BLaER1 (cell line): ENCODE measurements around the gene SLC9A8.

Source experiments
- H3K27ac ChIP-seq: shearing (Covaris generic); formaldehyde crosslinking; 2 replicates; pipeline ENCODE4 v1.8.1; 2022
- H3K27me3 ChIP-seq: shearing (Covaris generic); formaldehyde crosslinking; 2 replicates; pipeline ENCODE4 v1.8.1; 2022
- H3K36me3 ChIP-seq: shearing (Covaris generic); formaldehyde crosslinking; 2 replicates; pipeline ENCODE4 v1.8.1; 2022
- H3K4me1 ChIP-seq: shearing (Covaris generic); formaldehyde crosslinking; 2 replicates; pipeline ENCODE4 v1.8.1; 2022
- H3K4me2 ChIP-seq: shearing (Covaris generic); formaldehyde crosslinking; 2 replicates; pipeline ENCODE4 v1.8.1; 2022
- H3K4me3 ChIP-seq: shearing (Covaris generic); formaldehyde crosslinking; 2 replicates; pipeline ENCODE4 v1.8.1; 2022
- H3K9ac ChIP-seq: shearing (Covaris generic); formaldehyde crosslinking; 2 replicates; pipeline ENCODE4 v1.8.1; 2022
- H3K9me3 ChIP-seq: shearing (Covaris generic); formaldehyde crosslinking; 2 replicates; pipeline ENCODE4 v1.8.1; 2022
- H4K20me1 ChIP-seq: shearing (Covaris generic); formaldehyde crosslinking; 2 replicates; pipeline ENCODE4 v1.8.1; 2022
- Cebpa-rat ChIP-seq: shearing (Covaris generic); IDR thresholded peaks from 2 replicates; pipeline ENCODE4 v1.8.1; 2022

The SLC9A8 gene

DNA sequence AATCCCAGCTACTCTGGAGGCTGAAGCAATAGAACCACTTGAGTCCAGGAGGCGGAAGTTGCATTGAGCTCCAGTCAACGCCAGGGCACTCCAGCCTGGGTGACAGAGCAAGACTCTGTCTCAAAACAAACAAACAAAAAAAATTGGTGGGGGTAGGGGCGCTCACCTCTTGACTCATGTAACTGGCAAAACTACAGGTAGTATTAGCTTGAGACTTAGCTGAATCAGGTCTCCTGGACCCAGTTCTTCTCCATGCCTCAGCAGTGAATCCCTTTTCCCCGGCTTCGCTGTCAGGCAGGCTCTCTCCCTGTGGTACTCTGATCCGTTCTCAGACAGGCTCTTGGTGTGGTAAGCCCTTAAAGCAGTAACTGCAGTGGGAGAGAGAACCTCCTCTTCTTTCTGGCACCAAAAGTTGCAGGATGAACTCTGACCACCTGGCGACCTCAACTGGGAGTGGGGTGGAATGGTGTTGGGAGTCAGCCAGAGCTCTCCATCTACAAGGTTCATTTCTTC, 12.9 kb downstream of the SLC9A8 start:
- H3K4me2 ChIP-seq, result no peak overlapping the region
- no peaks in the 10 kb centered on the region for H4K20me1 ChIP-seq
- H3K9ac ChIP-seq, result no peak overlapping the region
- peaks cover 72% of the 10 kb centered on the region for H3K36me3 ChIP-seq
- TF ChIP-seq Cebpa-rat, result no peak
- H3K9me3 ChIP-seq, result no peaks in the 10 kb centered on the region
- no peak overlapping the region for H3K27ac ChIP-seq
- H3K4me3 ChIP-seq, result no peak overlapping the region
- H3K4me1 ChIP-seq, result peaks cover 21% of the 10 kb centered on the region
- H3K27me3 ChIP-seq, result no peaks in the 10 kb centered on the region

DNA sequence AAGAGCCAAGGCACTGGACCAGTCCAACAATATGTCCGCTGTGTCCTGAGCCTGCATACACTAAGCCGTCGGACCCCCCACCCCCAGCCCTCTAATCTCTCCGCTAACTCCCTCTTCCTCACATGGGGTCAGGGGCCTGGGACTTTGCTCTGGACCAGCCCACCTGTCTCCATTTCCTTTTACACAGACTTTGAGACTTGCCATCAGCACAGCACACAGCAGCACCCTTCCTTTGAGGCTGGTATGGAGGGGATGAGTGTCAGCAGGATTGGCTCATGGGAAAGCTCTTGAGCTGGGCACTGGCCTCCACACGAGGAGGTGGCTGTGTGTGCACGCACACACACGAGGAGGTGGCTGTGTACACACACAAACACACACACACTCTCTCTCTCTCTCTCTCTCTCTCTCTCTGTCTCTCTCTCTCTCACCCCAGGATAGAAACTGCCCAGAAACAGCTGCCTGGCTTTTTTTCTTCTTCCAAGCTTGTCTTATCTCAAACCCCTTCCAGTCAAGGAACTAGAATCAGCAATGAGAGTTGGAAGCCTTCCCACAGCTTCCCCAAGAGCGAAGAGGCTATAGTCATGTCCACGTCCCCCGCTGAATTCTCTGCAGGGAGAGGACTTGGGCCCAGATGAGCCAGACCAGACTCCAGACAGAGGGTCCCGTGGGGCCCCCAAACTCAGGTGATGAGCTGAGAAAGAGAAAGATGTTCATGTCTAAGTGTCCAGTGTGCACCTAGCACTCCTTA, 18.6 kb downstream of the SLC9A8 start:
- no peak for TF ChIP-seq Cebpa-rat
- Histone ChIP-seq H3K4me2 (no peak overlapping the region), H3K36me3 (peaks cover 51% of the 10 kb centered on the region), H3K4me1 (peaks cover 14% of the 10 kb centered on the region), H3K9me3 (peaks cover 6% of the 10 kb centered on the region; the same call in 1 of the 2 replicates), H3K9ac (no peak overlapping the region), H3K27ac (no peak overlapping the region), H3K27me3 (no peaks in the 10 kb centered on the region), H3K4me3 (no peak overlapping the region), H4K20me1 (no peaks in the 10 kb centered on the region)

DNA sequence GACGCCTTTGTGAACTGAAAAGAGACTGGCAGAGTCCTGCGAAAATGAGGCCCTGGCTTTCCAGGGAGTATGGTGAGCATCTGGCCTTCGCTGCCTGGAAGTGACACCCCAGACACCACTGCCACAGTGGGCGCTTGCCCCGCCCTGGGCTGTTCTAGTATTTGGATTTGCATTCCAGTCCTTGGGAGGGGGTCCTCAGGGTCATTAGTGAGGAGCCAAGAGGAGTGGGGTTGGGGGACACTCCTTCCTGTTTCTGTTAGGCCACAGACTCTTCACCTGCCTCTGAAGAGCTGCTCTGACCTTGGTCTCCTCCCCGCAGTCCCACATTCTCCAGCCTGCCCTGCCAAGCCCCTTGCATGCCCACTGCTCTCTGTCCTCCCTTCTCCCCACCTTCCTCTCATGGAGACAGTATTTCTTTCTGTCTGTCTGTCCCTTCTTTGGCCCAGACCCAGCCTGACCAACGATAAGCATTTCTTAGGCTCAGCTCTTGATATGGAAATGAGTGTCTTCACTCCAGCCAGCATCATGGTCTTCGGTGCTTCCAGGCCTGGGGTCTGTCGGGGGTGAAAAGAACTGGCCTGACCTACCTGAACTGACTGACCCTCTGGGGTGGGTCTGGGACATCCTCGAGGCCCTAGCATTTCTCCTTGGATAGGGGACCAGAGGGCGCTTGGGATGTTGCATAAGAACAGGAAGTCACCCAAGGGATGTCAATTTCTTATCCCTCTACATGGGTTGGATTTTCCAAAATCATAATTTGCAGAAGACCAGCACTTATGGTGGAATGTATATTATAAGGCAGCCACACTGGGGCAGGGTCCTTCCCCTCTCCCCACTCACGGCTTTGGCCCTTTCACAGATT, 19.4 kb downstream of the SLC9A8 start:
- no peak overlapping the region for H3K4me3 ChIP-seq
- no peak overlapping the region for H3K9ac ChIP-seq
- no peaks in the 10 kb centered on the region for H4K20me1 ChIP-seq
- H3K27ac ChIP-seq, result no peak overlapping the region
- H3K4me2 ChIP-seq, result no peak overlapping the region
- H3K4me1 ChIP-seq, result peaks cover 14% of the 10 kb centered on the region
- H3K9me3 ChIP-seq, result peaks cover 7% of the 10 kb centered on the region; the same call in 1 of the 2 replicates
- no peaks in the 10 kb centered on the region for H3K27me3 ChIP-seq
- peaks cover 48% of the 10 kb centered on the region for H3K36me3 ChIP-seq
- TF ChIP-seq Cebpa-rat, result no peak

- no peak for TF ChIP-seq Cebpa-rat
- no peak overlapping the region for H3K27ac ChIP-seq
- peaks cover 41% of the 10 kb centered on the region for H3K36me3 ChIP-seq
- no peak overlapping the region for H3K4me3 ChIP-seq
- no peak overlapping the region for H3K9ac ChIP-seq
- H3K4me2 ChIP-seq, result no peak overlapping the region
- no peaks in the 10 kb centered on the region for H3K27me3 ChIP-seq
- H3K9me3 ChIP-seq, result peaks cover 7% of the 10 kb centered on the region; the same call in 1 of the 2 replicates
- peaks cover 14% of the 10 kb centered on the region for H3K4me1 ChIP-seq
- H4K20me1 ChIP-seq, result no peaks in the 10 kb centered on the region
Observed at GRCh38 chr20:49832632-49833327, 20.2 kb downstream of the SLC9A8 start.

DNA sequence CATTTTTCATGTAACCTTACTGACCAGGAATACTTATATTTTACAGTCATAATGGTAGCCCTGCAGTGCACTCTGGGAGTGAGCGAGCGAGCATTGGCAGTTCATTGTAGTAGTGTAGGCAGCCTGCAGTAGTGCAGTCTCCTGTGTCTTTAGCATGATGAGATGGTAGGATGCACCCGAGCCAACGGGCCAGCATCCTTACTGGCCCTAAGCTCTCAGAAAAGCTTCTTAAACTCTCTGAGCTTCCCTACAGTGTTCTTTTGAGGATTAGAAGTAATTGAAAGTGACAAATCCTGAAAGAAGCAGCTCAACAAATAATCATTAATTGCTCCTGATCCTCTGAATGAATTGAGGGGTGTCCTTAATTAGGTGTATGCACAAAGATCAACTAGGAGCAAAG, 20.9 kb downstream of the SLC9A8 start:
- Histone ChIP-seq H3K36me3 (peaks cover 41% of the 10 kb centered on the region), H3K4me1 (peaks cover 14% of the 10 kb centered on the region), H3K9ac (no peak overlapping the region), H3K4me3 (no peak overlapping the region), H3K9me3 (peaks cover 7% of the 10 kb centered on the region; the same call in 1 of the 2 replicates), H3K27ac (no peak overlapping the region), H4K20me1 (no peaks in the 10 kb centered on the region), H3K4me2 (no peak overlapping the region), H3K27me3 (no peaks in the 10 kb centered on the region)
- no peak for TF ChIP-seq Cebpa-rat

- no peak for TF ChIP-seq Cebpa-rat
- Histone ChIP-seq H3K9me3 (peaks cover 7% of the 10 kb centered on the region; the same call in 1 of the 2 replicates), H3K4me3 (no peak overlapping the region), H4K20me1 (no peaks in the 10 kb centered on the region), H3K27me3 (no peaks in the 10 kb centered on the region), H3K4me2 (no peak overlapping the region), H3K36me3 (peaks cover 36% of the 10 kb centered on the region), H3K9ac (no peak overlapping the region), H3K4me1 (no peaks in the 10 kb centered on the region), H3K27ac (no peak overlapping the region)
Observed at GRCh38 chr20:49835031-49835430, 22.4 kb downstream of the SLC9A8 start.

DNA sequence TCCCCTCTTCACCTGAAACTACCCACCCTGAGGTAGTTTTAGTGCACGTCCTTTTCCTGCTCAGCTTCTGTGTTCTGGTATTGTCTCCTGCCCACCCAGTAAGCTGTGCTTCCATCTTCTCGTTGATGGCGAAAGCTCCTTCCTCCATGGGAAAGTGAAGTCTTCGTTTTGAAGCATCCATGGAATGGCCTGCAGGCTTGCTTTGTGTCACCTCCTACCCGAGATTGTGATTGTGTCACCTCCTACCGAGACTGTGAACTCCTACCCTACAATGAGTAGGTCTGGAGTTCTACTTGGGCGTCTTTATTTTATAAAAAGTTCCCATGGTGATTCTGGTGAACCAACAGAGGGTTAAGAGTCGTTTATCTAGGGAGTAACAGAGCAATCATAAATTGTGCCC, 25.9 kb downstream of the SLC9A8 start:
- Histone ChIP-seq H3K4me2 (no peak overlapping the region), H3K4me3 (no peak overlapping the region), H4K20me1 (no peaks in the 10 kb centered on the region), H3K36me3 (peaks cover 36% of the 10 kb centered on the region), H3K27me3 (no peaks in the 10 kb centered on the region), H3K27ac (no peak overlapping the region), H3K9ac (no peak overlapping the region), H3K9me3 (peaks cover 13% of the 10 kb centered on the region), H3K4me1 (peaks cover 8% of the 10 kb centered on the region)
- TF ChIP-seq Cebpa-rat, result no peak

GRCh38 chr20:49843139-49843538, 30.5 kb downstream of the SLC9A8 start:
- Histone ChIP-seq H3K27me3 (no peaks in the 10 kb centered on the region), H3K4me2 (no peak overlapping the region), H3K36me3 (peaks cover 41% of the 10 kb centered on the region), H3K9ac (no peak overlapping the region), H4K20me1 (no peaks in the 10 kb centered on the region), H3K4me3 (no peak overlapping the region), H3K4me1 (peaks cover 10% of the 10 kb centered on the region), H3K9me3 (peaks cover 6% of the 10 kb centered on the region; the same call in 1 of the 2 replicates), H3K27ac (no peak overlapping the region)
- no peak for TF ChIP-seq Cebpa-rat

- no peaks in the 10 kb centered on the region for H3K27me3 ChIP-seq
- H3K36me3 ChIP-seq, result peaks cover 47% of the 10 kb centered on the region
- no peak for TF ChIP-seq Cebpa-rat
- H4K20me1 ChIP-seq, result no peaks in the 10 kb centered on the region
- no peak overlapping the region for H3K4me2 ChIP-seq
- no peak overlapping the region for H3K4me3 ChIP-seq
- no peak overlapping the region for H3K9ac ChIP-seq
- no peak overlapping the region for H3K27ac ChIP-seq
- peaks cover 10% of the 10 kb centered on the region for H3K4me1 ChIP-seq
- H3K9me3 ChIP-seq, result peaks cover 6% of the 10 kb centered on the region; the same call in 1 of the 2 replicates
Observed at GRCh38 chr20:49843770-49844380, 31.2 kb downstream of the SLC9A8 start.
